ENCODE results near the gene MAST4. TPM values are rescaled to one million over a fixed set of nuclear protein-coding genes. Genes with fewer than 3 reads are reported as not detected.

MAST4 gene
- polyA plus RNA-seq, 1 donor (not counting 4 experiments of a cell fraction or from before 2014, with no cell fraction given): 19.8 TPM

GRCh38 chr5:67216564-67216963 lies 620.4 kb downstream of the MAST4 start:
- no peak for TF ChIP-seq EZH2 (IDR thresholded peaks at IDR 0.05; ENCODE audit: low read length)
- TF ChIP-seq CTCF (optimal IDR thresholded peaks at IDR 0.05 in 1 of 3, IDR thresholded peaks at IDR 0.05 in 1 of 3, conservative IDR thresholded peaks at IDR 0.05 in 1 of 3; ENCODE audit: extremely low read depth in 1 of 3, insufficient read depth in 2 of 3, low read length in 3 of 3): no peak
- Histone ChIP-seq H3K4me3 (ENCODE audit: control insufficient read depth in 2 of 3, extremely low read depth in 1 of 3, insufficient read depth in 2 of 3, low read depth in 1 of 3, low read length in 3 of 3) (no peak overlapping the region), H3K27ac (ENCODE audit: control insufficient read depth, insufficient read depth, low read length) (no peak overlapping the region), H3K9me1 (ENCODE audit: control insufficient read depth, extremely low read depth, insufficient read depth, low read length) (no peaks in the 10 kb centered on the region), H3K79me2 (ENCODE audit: control insufficient read depth, insufficient read depth, low read length) (no peaks in the 10 kb centered on the region), H3K4me2 (ENCODE audit: control insufficient read depth, extremely low read depth, insufficient read depth, low read depth, low read length) (no peak overlapping the region), H3K9me3 (ENCODE audit: control insufficient read depth, low read depth, low read length) (no peaks in the 10 kb centered on the region), H3K36me3 (ENCODE audit: control insufficient read depth in 2 of 2, extremely low read depth in 1 of 2, insufficient read depth in 2 of 2, low read length in 2 of 2) (no peaks in the 10 kb centered on the region), H3K27me3 (ENCODE audit: control insufficient read depth, extremely low read depth, insufficient read depth, low read length) (no peaks in the 10 kb centered on the region), H4K20me1 (ENCODE audit: control insufficient read depth, extremely low read depth, insufficient read depth, low read length) (no peaks in the 10 kb centered on the region), H2AFZ (ENCODE audit: control insufficient read depth, low read length) (no peak overlapping the region), H3K9ac (ENCODE audit: control insufficient read depth, extremely low read depth, insufficient read depth, low read length) (no peak overlapping the region), H3K4me1 (ENCODE audit: control insufficient read depth, extremely low read depth, insufficient read depth, low read length) (peaks cover 8% of the 10 kb centered on the region)
- FAIRE-seq (no peak), DNase-seq (ENCODE audit: low read depth, low spot score) (no peak)
- dilution Hi-C loops (cut with MboI; ENCODE audit: extremely low pct_ligation_motif_present, low sequenced_read_pairs): no loop called here

Data from keratinocyte (primary cell).